Measurements from ENCODE around the gene NPHP4.

Gene NPHP4

DNA sequence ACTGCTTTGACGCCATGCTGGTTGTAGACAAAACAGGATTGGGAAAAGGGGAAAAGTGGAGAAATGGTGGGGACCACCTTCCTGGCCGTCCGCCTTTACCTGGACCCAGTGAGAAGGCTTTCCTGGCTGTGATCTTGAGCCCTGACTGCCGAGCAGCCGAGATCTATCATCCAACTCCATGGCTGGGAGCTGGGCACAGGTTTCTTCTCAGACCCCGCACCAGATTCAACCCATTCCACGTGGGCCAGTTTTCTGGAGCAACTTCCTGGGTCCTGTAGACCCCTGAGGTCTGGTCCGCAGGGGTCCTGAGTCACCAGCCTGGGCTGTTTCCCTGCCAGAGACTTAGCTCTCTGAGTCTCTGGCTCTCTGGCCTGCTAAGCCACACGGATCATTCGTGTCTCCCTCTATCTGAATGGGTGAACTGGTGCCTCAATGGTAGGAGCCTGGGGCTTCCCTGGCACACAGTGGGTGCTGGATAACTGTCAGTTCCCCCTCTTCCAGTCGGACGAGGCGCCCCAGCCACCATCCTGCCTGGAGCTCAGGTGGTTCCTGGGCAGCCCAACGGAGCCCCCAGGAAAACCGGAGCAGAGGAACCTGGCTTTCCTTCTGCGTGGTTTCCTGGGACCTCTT is 4.5 kb upstream of the NPHP4 start:
- CTCF ChIA-PET = no interaction called here
- DNase-seq (ENCODE audit: extremely low spot score) = no peak
- TF ChIP-seq, protein P1, sequence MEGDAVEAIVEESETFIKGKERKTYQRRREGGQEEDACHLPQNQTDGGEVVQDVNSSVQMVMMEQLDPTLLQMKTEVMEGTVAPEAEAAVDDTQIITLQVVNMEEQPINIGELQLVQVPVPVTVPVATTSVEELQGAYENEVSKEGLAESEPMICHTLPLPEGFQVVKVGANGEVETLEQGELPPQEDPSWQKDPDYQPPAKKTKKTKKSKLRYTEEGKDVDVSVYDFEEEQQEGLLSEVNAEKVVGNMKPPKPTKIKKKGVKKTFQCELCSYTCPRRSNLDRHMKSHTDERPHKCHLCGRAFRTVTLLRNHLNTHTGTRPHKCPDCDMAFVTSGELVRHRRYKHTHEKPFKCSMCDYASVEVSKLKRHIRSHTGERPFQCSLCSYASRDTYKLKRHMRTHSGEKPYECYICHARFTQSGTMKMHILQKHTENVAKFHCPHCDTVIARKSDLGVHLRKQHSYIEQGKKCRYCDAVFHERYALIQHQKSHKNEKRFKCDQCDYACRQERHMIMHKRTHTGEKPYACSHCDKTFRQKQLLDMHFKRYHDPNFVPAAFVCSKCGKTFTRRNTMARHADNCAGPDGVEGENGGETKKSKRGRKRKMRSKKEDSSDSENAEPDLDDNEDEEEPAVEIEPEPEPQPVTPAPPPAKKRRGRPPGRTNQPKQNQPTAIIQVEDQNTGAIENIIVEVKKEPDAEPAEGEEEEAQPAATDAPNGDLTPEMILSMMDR (IDR thresholded peaks at IDR 0.05; ENCODE audit: control extremely low read depth, extremely low read depth, low read depth, missing control alignments) = no peak

DNA sequence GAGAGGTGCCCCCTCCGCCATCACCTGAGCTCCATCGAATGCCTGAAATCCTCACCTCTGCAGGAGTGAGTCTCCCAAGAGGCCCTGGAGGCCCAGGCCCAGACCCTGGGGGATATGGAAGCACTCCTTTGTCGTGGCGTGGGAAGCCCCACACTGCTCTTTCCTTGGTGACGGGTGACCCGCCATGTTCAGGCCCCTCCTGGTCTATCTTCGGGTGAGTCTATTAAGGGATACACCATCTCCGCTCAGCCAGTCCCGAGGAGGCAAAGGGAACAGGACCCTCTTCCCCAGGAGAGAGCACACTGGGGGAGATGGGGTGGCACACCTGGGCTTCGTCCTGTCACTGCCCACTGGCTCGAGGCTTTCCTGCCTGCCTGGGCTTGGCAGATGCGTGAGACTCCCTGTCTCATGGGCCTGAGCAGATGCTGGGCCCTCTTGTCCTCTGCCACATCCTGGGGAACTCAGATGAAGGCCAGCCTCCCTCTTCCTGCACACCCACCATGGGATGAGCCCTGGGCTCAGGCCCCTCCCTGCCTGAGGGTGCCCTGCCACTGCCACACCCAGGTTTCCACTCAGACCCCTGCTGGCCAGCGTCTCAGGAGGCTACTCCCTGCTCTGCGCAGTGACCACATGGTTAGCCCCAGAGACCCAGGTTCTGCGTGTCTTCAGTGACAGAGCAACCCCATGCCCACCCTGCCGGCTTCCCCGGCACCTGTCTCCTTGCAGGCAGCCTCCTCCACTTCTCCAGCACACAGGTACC is 3.8 kb upstream of the NPHP4 start:
- ChIA-PET POLR2A (no interaction called here), CTCF (no interaction called here)
- no peak for DNase-seq (ENCODE audit: extremely low spot score)
- TF ChIP-seq, protein P1 (IDR thresholded peaks at IDR 0.05; ENCODE audit: control extremely low read depth, extremely low read depth, low read depth, missing control alignments) = no peak

More for the DNA sequence above, 4.5 kb upstream of the NPHP4 start:
- POLR2A ChIA-PET = interaction anchor here (0.8 kb wide), 1 partner anchor 209 kb away, joined by 3 read pairs; the partner anchor contains the start of gene RNF207

DNA sequence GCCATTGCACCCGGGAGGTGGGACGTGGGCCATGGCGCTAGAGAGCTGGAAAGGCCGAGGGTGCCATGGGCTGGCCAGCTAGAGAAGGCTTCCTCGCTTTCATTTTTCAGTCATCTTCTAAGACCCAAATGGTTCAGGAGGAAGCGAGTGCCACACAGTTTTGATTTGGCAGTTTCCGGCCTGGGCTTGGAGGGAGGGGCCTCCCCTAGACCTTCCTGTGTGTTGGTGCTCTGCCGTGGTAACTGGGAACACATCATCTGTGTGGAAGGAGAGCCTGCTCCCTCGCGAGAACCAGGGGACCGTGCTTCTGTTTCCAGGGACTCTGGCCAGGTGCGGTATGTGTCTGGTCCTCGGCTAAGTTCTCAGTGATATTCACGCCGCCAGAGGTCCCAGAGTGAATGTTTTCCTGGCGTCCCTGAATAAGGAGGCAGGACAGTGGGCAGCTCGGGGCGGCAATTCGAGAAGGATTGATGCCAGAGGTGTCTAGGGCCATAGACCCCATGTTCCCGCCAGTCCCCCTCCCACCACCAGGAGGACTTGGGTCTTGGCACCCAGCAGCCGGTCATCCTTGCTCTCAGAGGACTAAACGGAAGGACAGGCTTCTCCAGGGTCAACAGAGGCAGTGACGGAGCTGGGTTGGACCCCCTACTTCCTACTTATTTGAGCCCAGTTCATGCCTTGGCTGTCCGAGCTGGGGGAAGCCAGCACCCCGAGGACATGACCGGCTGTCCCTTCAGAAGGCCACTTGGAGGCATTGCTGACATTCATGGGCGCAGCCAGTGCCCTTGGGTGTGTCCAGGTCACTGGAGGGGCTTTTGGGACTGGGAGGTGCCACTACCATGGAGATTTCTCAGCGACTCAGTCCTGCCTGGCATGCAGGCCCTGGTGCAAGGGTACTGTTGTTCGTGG is 2.7 kb upstream of the NPHP4 start:
- CTCF ChIA-PET = interaction anchor here (1.0 to 1.3 kb wide), 2 partner anchors 14 to 47 kb away, joined by 3 read pairs; no protein-coding TSS in a partner anchor
- peak; percentile 52 for DNase-seq (ENCODE audit: extremely low spot score)
- TF ChIP-seq, protein P1 (IDR thresholded peaks at IDR 0.05; ENCODE audit: control extremely low read depth, extremely low read depth, low read depth, missing control alignments) = no peak
- POLR2A ChIA-PET = no interaction called here

DNA sequence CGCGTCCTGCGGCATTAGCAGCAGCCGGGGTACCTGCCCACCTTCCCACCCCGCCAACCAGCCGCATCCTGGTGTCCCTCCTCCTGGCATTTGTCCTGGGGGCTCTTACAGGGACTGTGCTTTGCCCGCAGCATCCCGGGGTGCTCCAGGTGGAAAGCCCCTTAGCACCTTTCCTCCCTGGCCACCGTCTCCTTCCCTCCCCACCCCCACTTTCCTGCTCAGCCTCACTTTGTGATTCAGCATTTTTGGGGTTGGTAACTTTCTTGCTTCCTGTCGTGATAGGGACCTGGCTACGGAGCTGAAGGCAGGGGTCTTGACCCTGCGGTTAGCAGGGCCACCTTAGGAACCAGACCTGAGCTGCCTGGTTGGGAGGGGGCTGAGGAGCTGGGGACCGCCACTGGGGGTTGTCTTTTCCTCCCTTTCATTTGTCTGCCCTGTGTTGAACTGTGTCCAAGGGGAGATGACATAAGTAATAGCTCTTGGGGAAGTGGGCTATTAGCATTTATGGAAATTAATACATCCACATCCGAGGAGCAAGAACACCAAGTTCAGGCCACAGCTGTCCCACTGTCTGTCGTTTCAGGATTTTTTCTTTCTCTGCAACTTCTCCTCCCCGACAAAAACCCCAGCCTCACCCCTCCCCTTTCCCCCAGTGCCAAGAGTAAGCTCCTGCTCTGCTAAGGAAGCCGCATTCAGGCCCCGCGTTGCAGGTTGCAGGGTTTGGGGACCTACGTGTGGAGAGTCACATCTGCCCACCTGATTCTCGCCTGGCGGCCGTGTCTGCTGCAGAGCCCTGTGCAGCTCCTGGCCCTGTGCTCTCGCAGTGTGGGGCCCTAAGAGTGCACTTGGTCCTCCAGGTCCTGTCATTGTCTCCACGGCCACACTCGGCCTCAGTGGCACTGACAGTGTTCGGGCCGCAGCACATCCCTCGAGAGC is 1.6 kb upstream of the NPHP4 start:
- TF ChIP-seq, protein P1 (IDR thresholded peaks at IDR 0.05; ENCODE audit: control extremely low read depth, extremely low read depth, low read depth, missing control alignments) = no peak
- no peak for DNase-seq (ENCODE audit: extremely low spot score)
- POLR2A ChIA-PET = interaction anchor here (2.3 kb wide), 1 partner anchor 32 kb away, joined by 15 read pairs; no protein-coding TSS in a partner anchor
- CTCF ChIA-PET = interaction anchor here (1.0 to 2.7 kb wide), 6 partner anchors 9 to 211 kb away, joined by 3 to 11 read pairs (median 3); no protein-coding TSS in a partner anchor

DNA sequence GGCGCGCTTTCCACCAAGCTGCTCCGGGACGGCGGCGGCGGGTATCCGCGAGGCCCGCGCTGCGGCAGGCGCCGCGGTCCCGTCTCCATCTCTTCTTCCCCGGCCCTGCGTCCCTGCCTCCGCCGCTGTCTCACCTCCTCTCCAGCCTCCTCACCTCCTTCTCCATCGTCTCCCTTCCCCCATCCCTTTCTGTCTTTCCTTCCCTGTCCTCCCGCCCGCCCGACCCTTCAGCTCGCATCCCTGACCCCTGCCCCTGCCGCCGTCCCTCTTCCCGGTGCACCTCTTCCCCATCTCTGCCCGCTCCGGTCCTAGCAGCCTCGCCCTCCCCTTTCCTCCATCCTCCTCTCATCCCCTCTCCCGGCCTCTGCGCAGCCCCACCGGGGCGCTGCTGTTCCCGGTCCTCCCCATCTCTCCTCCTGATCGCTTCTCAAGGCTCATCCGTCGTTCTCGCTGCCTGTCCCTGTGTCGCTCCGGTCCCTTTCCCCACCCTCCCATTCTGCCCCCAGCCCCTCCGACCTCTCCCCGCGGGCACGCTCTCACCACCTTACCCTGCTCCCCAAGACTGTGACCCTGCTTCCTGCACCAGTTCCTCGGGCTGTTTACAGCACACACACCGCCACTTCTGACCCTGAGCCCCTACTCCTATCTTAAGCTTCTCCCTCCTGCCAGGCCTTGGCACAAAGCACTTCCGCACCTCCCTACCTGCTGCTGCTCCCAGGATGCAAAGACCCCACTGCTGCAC is 760 bp upstream of the NPHP4 start:
- ChIA-PET POLR2A (interaction anchor here (0.6 to 2.3 kb wide), 2 partner anchors 33 to 39 kb away, joined by 3 to 15 read pairs; no protein-coding TSS in a partner anchor), CTCF (interaction anchor here (0.9 to 2.7 kb wide), 7 partner anchors 10 to 212 kb away, joined by 3 to 11 read pairs (median 3); no protein-coding TSS in a partner anchor)
- DNase-seq (ENCODE audit: extremely low spot score) = no peak
- TF ChIP-seq, protein P1 (IDR thresholded peaks at IDR 0.05; ENCODE audit: control extremely low read depth, extremely low read depth, low read depth, missing control alignments) = peak; percentile 5

Data from GM10248 (cell line).